Right lobe of liver (tissue), 6 donors: ENCODE results near the gene ZBTB16. TPM values are rescaled to one million over a fixed set of nuclear protein-coding genes. Genes with fewer than 3 reads are reported as not detected.

ENCODE experiments used
- ATAC-seq, 4 donors: fragments of 200-7000 bp; cut with Tn5 transposase; one replicate each; pipeline ENCODE4 v1.9.1; 2020; ENCODE audit warnings: mild to moderate bottlenecking in 4 of 4, moderate library complexity in 4 of 4
- DNase-seq, 3 donors: peaks; one replicate each; pipeline ENCODE4 v3.0.0-alpha.2; 2020
- H3K27ac ChIP-seq, 3 donors: fragments of 200-600 bp; one replicate each; pipeline ENCODE4 v1.8.0; 2022
- H3K27me3 ChIP-seq, 2 donors: fragments of 200-600 bp; one replicate each; pipeline ENCODE4 v1.8.0; 2022
- H3K36me3 ChIP-seq, 4 donors: fragments of 200-600 bp; sonication (generic) in 1 of 4; one replicate each; pipeline versions ENCODE4 v1.5.1 to v1.8.0; 2017 to 2022; ENCODE audit warnings: control low read depth in 1 of 4
- H3K4me1 ChIP-seq, 4 donors: fragments of 200-600 bp; sonication (generic) in 1 of 4; one replicate each; pipeline versions ENCODE4 v1.5.1 to v1.8.0; 2017 to 2022; ENCODE audit warnings: control low read depth in 1 of 4
- H3K4me3 ChIP-seq, 3 donors: fragments of 200-600 bp; one replicate each; pipeline ENCODE4 v1.8.0; 2022
- H3K9me3 ChIP-seq, 4 donors: fragments of 200-600 bp; sonication (generic) in 1 of 4; one replicate each; pipeline versions ENCODE4 v1.5.1 to v1.8.0; 2017 to 2022; ENCODE audit warnings: control low read depth in 1 of 4
- CTCF ChIP-seq, 4 donors: fragments of 200-600 bp in 3 of 4; fragments of 450-650 bp in 1 of 4; IDR thresholded peaks; one replicate each; pipeline versions ENCODE4 v1.5.1 to v1.8.0; 2016 to 2022; ENCODE audit warnings: antibody characterized with exemption in 4 of 4, mild to moderate bottlenecking in 2 of 4
- POLR2A ChIP-seq: fragments of 450-650 bp; IDR thresholded peaks from one replicate; pipeline ENCODE4 v1.6.1; 2017; ENCODE audit warnings: antibody characterized with exemption, mild to moderate bottlenecking
- WGBS: methylation state at CpG from one replicate; pipeline ENCODE4 v1.1.6; 2018; ENCODE audit warnings: low coverage, low lambda C conversion rate; ENCODE audit not compliant: insufficient coverage; ENCODE audit errors: missing lambda C conversion rate; 5-methylcytosine and 5-hydroxymethylcytosine counted together
- intact Hi-C, 2 donors: fragments of 100-400 bp; cut with DNase I; formaldehyde crosslinking; loops; one replicate each; pipeline versions ENCODE4 v1.11.2 to v1.14.1; 2022
- total RNA-seq, 6 experiments: library from RNA; depleted of rRNA in 2 of 6; stranded (reverse); fragments of >200 nt in 2 of 6; fragmentation: NEBNext Ultra II Directional in 3 of 6; extraction: Animal tissue kit (Norgen Biotek cat#: 25700) in 3 of 6; gene quantifications; one replicate each; pipeline versions ENCODE4 v1.1.0 to v1.2.4, GENCODE V29; 2016 to 2023
- donor health status: DM: no; HTN: yes; CAD: no.
- donor health status: DM: no; HTN: no; CAD: no.
- donor health status: DM: no; HTN: no; CAD: no.
- donor health status: DM: no; HTN: yes; CAD: no.
- donor health status: DM: no; HTN: yes; CAD: no.

The ZBTB16 gene
- total RNA-seq, 6 experiments from 2014 or later = 13.1 to 205 (median 52.2) TPM

- ATAC-seq (peak in 3 of 4 donors; percentile 25 to 48 (median 45)), DNase-seq (no peak)
- no peak overlapping the region for H3K4me3 ChIP-seq
- intact Hi-C loops = loop anchor here in 1 of 2 donors (10.0 kb wide), 1 partner anchor 239 kb away; no protein-coding TSS in a partner anchor
- H3K4me1 ChIP-seq = no peaks in the 10 kb centered on the region
- no peaks in the 10 kb centered on the region for H3K36me3 ChIP-seq
- no peaks in the 10 kb centered on the region for H3K27me3 ChIP-seq
- no peaks in the 10 kb centered on the region for H3K9me3 ChIP-seq
- no peak for TF ChIP-seq CTCF (IDR thresholded peaks at IDR 0.05)
- TF ChIP-seq POLR2A = no peak
- 50% methylated on average over 3 of the region's 3 CpGs for WGBS
- H3K27ac ChIP-seq = no peak overlapping the region
Measured at GRCh38 chr11:114025329-114025907, 34.1 kb upstream of the ZBTB16 start.

- Histone ChIP-seq H3K9me3 (no peaks in the 10 kb centered on the region), H3K27me3 (no peaks in the 10 kb centered on the region), H3K4me3 (no peak overlapping the region), H3K36me3 (no peaks in the 10 kb centered on the region), H3K27ac (no peak overlapping the region), H3K4me1 (no peaks in the 10 kb centered on the region)
- no peak for DNase-seq
- WGBS = 40% methylated on average over 1 of the region's 1 CpG
- ATAC-seq = no peak
- intact Hi-C loops = loop anchor here in 1 of 2 donors (10.0 kb wide), 1 partner anchor 238 kb away; no protein-coding TSS in a partner anchor
- TF ChIP-seq POLR2A (no peak), CTCF (IDR thresholded peaks at IDR 0.05) (no peak)
Measured at GRCh38 chr11:114026355-114026754, 33.2 kb upstream of the ZBTB16 start.

- H3K9me3 ChIP-seq = no peaks in the 10 kb centered on the region
- 65% methylated on average over 8 of the region's 11 CpGs for WGBS
Measured at GRCh38 chr11:114027391-114027790, 32.1 kb upstream of the ZBTB16 start.

GRCh38 chr11:114027926-114028325 is 31.6 kb upstream of the ZBTB16 start:
- H3K4me3 ChIP-seq = no peak overlapping the region
- TF ChIP-seq CTCF (IDR thresholded peaks at IDR 0.05) = peak in 3 of 4 donors; percentile 11 to 20 (median 14)
- TF ChIP-seq POLR2A = no peak
- no peaks in the 10 kb centered on the region for H3K4me1 ChIP-seq
- DNase-seq = no peak
- H3K27ac ChIP-seq = no peak overlapping the region
- no peaks in the 10 kb centered on the region for H3K27me3 ChIP-seq
- 43% methylated on average over 4 of the region's 4 CpGs for WGBS
- peak in 3 of 4 donors; percentile 33 to 40 (median 35) for ATAC-seq
- no peaks in the 10 kb centered on the region for H3K9me3 ChIP-seq
- intact Hi-C loops = loop anchor here in 1 of 2 donors (10.0 kb wide), 1 partner anchor 237 kb away; no protein-coding TSS in a partner anchor
- no peaks in the 10 kb centered on the region for H3K36me3 ChIP-seq

More at GRCh38 chr11:114027391-114027790, 32.1 kb upstream of the ZBTB16 start:
- H3K36me3 ChIP-seq = no peaks in the 10 kb centered on the region
- H3K4me1 ChIP-seq = no peaks in the 10 kb centered on the region
- no peak for DNase-seq
- intact Hi-C loops = loop anchor here in 1 of 2 donors (10.0 kb wide), 1 partner anchor 237 kb away; no protein-coding TSS in a partner anchor
- no peak for ATAC-seq
- H3K27me3 ChIP-seq = no peaks in the 10 kb centered on the region
- H3K27ac ChIP-seq = no peak overlapping the region
- TF ChIP-seq POLR2A = no peak
- no peak for TF ChIP-seq CTCF (IDR thresholded peaks at IDR 0.05)
- H3K4me3 ChIP-seq = no peak overlapping the region
